PFSK-1 (cell line): ENCODE results near the gene FANCC.

ENCODE experiments used
- FOXP2 ChIP-seq: optimal IDR thresholded peaks from 2 replicates; pipeline ENCODE3; 2011; ENCODE audit warnings: borderline replicate concordance, control low read depth, inconsistent platforms; ENCODE audit not compliant: insufficient read depth; ENCODE audit errors: extremely low read length, extremely low read depth
- POLR2AphosphoS5 ChIP-seq: IDR thresholded peaks from 2 replicates; pipeline ENCODE4 v1.6.1; 2012; ENCODE audit warnings: low read depth, mild to moderate bottlenecking, control low read depth, low read length, moderate library complexity
- SIN3A ChIP-seq: IDR thresholded peaks from 2 replicates; pipeline ENCODE4 v1.6.1; 2012; ENCODE audit warnings: mild to moderate bottlenecking, low read length, moderate library complexity, borderline replicate concordance; ENCODE audit not compliant: insufficient read depth
- TAF1 ChIP-seq: IDR thresholded peaks from 2 replicates; pipeline ENCODE4 v1.6.1; 2012; ENCODE audit warnings: low read length, control low read depth, borderline replicate concordance; ENCODE audit not compliant: insufficient read depth
- TF ChIP-seq, protein P1 (sequence below), 2 experiments: IDR thresholded peaks; 2 replicates each; pipeline versions ENCODE4 v1.6.1 to v1.8.0; 2011 to 2012; ENCODE audit warnings: low read depth in 2 of 2, low read length in 2 of 2, control low read depth in 1 of 2, inconsistent platforms in 1 of 2, mild to moderate bottlenecking in 1 of 2, moderate library complexity in 1 of 2; ENCODE audit not compliant: insufficient read depth in 1 of 2

DNA sequence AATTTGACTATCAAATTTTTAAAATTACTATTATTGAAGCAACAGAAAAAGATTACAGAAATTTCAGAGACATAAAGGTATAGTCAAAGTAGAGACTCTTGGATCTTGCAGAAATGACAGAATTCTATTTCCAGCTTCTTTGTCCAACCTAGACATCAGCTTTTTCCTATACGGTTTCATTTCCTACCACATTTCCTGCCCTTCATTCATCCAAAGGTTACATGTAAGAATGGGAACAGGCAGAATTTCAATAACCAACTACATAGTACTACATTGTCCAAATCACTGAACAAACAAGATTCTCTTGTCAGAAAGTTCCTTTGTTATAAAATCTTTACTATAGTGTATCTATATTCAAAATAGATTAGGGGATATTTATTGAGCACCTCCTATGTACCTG is 124.9 kb downstream of the FANCC start:
- TF ChIP-seq POLR2AphosphoS5 (no peak), SIN3A (no peak), TAF1 (no peak), FOXP2 (no peak)
- TF ChIP-seq, protein P1, sequence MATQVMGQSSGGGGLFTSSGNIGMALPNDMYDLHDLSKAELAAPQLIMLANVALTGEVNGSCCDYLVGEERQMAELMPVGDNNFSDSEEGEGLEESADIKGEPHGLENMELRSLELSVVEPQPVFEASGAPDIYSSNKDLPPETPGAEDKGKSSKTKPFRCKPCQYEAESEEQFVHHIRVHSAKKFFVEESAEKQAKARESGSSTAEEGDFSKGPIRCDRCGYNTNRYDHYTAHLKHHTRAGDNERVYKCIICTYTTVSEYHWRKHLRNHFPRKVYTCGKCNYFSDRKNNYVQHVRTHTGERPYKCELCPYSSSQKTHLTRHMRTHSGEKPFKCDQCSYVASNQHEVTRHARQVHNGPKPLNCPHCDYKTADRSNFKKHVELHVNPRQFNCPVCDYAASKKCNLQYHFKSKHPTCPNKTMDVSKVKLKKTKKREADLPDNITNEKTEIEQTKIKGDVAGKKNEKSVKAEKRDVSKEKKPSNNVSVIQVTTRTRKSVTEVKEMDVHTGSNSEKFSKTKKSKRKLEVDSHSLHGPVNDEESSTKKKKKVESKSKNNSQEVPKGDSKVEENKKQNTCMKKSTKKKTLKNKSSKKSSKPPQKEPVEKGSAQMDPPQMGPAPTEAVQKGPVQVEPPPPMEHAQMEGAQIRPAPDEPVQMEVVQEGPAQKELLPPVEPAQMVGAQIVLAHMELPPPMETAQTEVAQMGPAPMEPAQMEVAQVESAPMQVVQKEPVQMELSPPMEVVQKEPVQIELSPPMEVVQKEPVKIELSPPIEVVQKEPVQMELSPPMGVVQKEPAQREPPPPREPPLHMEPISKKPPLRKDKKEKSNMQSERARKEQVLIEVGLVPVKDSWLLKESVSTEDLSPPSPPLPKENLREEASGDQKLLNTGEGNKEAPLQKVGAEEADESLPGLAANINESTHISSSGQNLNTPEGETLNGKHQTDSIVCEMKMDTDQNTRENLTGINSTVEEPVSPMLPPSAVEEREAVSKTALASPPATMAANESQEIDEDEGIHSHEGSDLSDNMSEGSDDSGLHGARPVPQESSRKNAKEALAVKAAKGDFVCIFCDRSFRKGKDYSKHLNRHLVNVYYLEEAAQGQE (IDR thresholded peaks at IDR 0.05; ENCODE audit: insufficient read depth in 1 of 2, low read depth in 2 of 2, low read length in 2 of 2): no peak
